ENCODE measurements around the gene HMCN1.

HMCN1 gene

DNA sequence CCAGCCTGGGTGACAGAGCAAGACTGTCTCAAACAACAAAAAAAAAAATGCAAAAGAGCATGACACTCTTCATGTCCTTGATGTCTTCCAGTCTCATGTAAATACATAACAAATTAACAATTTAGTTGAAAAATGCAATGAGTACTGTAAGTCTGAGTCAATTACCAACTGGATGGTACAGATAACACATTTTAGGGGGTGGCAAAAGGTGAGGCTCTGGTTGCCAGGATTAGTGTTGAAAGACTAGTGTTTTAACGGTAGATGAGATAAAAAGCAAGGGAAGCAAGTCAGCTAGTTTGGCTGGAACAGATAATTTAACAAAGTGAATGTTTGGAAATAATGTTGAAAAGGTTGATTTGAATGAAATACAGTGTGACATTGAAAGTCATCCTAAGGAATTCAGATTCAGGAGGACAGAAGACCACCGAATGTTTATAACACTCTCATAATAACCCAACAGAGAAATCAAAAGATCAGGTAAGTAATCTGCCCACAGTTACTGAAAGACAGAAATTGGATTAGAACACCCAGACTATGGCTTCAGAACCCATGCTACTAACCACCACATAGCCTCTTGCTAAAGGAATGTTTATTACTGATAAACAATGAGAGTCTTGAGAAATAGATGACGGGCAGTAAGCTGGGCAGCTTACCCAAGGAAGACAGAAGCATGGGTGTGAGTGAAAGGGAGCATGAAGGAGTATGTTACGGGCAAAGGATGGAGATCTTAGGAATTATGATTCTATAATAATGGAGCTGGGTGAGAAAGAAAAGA, 312.4 kb downstream of the HMCN1 start:
- DNase-seq, result no peak

DNA sequence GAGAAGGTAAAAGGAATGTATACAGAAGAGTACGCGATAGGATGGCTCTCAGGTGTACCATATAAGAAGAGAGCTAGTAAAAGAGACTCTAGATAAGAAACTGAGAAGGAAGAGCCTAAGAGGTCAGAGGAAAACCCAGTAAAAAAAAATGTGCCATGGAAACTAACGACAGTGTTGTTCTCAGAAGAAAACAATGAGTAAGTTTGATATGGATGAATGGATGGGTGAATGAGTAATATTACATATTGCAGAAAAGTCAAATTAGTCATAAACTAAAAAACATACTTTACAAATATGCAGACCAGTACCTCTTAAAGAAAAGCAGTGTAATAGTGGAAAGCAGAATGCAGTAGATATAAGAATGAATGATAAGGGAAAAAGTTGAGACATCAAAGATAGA, 316.2 kb downstream of the HMCN1 start:
- no peak for DNase-seq

DNA sequence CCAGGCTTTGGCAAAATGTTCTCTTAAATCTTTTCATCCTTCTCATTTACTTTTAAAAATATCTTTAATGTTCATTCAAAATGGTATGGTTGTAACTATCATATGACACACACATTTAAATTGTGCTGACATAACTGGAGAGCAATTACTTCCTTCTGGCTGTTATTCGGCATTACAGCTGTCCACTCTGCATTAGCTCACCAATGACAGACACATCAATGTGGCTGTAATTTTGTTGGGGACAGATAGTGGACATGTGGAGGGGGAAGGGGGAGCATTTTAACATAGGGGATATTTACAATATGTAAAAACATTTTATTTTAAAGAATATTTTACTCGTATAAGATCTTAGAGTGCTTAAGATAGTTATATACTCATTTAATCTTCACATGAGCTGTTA, 319.8 kb downstream of the HMCN1 start:
- no peak for DNase-seq

DNA sequence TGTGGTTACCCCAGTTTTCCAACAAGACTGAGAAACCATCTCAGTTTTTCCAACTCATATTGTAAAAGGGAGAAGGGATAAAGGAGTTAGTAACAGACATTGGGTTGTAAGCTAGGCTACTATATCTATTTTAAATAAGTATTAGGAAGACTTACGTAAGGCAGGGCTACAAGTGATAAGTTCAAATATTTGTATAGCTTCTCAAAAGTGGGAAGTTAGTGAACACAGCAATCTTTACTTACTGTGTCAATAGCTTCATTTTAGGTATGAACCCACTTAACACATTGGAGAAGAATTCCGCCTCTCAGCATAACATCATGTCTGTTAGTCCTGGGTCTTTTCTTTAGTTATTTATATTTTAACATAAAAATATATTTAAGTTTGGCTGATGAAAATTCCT, 320.7 kb downstream of the HMCN1 start:
- DNase-seq, result no peak

DNA sequence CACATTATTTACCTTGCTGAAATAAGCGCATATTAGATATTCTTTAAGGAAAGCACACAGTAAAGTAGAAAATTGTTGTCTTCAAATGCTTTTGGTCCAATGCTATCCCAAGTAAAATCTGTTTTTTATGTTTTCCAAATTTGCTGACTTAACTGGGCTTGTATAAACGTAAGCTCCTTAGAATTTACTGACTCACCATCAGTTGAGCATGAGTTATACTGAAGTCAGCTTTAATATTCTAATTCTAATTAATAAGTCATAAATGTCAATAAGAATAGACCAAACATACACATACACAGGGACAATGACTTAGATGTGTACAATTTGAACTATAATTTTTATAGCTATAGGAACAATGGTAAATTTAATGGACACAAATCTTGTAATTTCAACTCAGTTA, 321.7 kb downstream of the HMCN1 start:
- no peak for DNase-seq

DNA sequence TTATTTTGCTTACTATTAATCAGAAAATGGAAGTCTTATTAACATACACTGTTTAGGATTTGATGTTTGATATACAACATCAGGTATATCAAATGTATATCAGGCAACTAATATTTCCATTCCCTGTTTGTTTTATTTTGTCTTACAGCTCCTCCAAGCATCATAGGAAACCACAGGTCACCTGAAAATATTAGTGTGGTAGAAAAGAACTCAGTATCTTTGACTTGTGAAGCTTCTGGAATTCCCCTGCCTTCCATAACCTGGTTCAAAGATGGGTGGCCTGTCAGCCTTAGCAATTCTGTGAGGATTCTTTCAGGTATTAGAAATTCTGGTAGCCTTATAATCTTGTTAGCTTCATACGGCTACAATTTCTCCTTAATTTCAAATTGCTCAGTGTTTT, 322.9 kb downstream of the HMCN1 start:
- no peak for DNase-seq

DNA sequence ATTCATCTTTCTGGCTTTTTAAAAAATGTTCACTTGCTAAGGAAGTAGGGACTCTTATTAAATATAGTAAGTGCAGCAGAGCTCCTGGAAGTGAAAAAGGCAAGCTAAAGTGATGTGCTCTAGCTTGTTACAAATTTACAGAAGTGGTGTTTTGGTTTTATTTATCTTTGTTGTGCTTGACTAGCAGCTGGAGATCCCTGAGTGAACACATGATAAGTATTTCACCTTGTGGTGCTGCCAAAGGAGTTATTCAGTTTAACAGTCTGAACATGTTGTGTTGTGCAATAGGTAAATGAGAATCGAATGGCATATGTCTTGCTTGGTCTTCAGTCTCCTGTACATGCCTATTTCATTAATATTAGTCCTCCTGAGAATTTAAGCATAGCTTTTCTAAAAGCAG, 325.1 kb downstream of the HMCN1 start:
- peak; percentile 85 for DNase-seq

DNA sequence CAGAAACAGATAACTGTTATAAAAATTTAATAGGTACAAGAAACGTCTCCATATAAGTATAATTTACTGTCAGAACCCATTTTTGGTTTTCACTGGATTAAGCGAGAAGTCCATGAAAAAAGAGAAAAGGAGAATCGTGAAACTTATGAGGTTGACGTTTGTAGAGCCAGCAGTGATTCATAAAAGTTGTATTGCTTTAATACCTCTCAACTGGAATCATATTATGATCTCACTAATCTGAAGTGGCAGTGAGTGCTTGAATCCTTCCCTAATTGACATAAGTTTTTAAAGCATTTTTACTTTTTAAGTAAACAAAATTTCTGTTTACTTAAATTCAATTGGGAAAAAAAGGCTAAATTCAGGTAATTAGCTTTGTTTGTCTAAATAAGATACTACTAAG, 325.6 kb downstream of the HMCN1 start:
- no peak for DNase-seq

DNA sequence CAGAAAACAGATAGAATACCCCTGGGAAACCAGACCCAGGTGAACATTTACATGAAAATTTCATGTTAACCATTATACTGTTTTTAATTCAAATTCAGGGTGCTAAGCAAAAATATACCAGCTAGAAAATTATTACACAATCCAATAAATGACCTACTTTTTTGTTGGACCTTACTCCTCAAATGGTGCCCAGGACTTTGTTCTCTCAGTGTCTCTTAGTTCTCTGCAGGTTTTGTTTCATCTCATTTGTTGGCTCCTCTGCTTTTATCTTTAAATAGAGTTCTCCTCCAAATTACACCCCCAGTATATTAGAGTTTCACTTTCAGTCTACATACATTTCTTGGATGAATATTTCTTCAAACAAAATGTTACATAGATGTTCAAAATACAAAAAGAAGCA, 326.0 kb downstream of the HMCN1 start:
- DNase-seq, result no peak

GRCh38 chr1:186063091-186063657, 329.0 kb downstream of the HMCN1 start:
- DNase-seq, result no peak

DNA sequence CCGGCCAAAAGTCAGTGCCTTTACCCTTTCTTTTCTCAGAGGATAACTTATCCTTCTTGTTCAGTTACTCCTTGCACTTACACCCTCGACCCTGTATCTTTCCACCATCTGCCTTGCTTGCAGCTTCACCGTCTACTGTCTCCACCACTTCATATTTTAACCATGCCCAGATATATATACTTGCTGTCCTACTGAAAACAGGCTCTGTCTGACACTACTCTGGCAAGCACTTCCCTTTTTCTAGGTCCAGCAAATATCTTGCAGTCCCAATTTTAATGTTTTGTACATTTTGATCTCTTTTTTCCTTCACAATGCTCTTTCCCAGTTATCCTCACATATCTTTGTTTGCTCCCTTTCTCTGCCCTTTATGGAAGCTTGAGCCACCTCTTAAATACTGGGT, 332.2 kb downstream of the HMCN1 start:
- DNase-seq, result no peak

DNA sequence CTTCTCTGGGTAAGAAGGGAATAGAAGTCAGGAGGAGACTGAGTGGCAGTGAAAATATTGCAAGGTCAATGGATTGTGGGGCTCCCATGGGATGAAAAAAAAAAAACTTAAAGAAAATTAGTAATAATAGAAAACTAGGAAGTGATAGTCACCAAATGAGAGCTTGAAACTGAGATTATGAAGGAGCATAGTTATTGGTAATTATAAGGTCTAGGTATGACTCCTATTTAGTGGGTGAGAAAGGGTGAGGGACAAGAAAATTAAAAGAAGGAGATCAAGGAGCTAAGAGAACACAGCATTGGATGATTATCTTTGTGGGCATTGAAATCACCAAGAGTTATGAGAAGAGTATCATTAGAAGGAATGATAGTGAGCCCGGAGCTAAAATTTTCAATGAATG, 339.5 kb downstream of the HMCN1 start:
- no peak for DNase-seq

- no peak for DNase-seq
These were observed 341.8 kb downstream of the HMCN1 start for GRCh38 chr1:186076006-186076405.

DNA sequence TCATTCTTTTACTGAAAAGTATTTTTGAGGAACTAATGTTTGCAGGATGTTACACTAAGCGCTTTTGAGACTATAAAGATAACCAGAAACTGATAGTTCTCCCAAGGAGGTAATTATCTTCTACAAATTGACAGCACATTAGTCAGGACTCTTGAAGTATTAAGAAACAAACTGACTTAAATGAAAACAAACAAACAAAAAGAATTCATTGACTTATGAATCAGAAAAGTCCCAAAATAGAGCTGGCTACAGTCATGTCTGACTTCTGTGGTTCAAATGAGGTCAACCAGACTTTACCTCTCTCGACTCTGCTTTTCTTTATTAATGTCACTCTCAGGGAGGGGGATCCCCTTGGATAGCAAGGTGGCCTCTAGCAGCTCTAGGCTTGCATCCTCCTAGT, 344.1 kb downstream of the HMCN1 start:
- no peak for DNase-seq

GRCh38 chr1:186079084-186079684, 345.0 kb downstream of the HMCN1 start:
- DNase-seq, result no peak

DNA sequence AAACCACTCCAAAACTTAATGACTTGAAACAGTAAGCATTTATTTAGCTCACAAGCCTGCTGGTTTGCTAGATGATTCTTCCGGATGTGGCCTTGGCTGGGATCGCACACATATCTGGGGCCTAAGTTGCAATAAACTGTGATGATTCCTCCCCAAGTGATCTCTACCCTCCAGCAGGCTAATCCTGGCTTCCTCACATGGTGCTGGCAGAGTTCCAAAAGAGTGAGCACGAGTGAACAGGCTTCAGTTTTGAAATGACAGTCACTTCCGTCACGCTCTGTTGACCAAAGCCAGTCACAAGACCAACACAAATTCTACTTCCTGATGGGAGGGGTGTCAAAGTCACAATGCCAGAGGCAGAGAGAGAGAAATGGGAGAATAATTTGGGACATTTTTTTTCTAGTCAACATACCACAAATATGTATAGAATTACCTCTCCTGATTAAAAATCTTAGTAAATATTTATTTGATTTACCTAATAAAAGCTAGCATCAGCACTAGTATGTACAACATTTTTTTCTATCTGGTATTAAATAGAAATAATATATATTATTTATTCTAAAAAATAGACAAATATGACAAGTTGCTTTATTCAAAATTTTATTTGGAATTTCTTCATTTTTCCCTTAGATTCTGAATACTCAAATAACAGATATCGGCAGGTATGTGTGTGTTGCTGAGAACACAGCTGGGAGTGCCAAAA, 348.2 kb downstream of the HMCN1 start:
- DNase-seq, result peak; percentile 97

DNA sequence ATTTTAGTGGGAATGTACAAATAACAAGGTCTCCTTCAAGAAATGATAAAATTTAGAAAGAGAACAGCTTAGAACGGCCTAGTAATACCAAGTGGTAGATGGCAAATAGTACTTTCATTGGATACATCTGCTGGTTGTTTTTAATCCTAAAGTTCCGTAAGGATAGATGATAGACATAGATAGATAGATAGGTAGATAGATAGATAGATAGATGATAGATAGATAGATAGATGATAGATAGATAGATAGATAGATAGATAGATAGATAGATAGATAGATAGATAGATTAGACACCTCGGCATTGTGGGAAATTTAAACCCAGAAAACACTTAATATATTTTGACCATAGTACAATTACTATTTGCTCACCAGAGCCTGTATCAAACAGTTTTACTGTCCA, 352.4 kb downstream of the HMCN1 start:
- DNase-seq, result no peak

GRCh38 chr1:186089940-186090339, 355.7 kb downstream of the HMCN1 start:
- DNase-seq, result no peak

GRCh38 chr1:186091222-186091720, 357.1 kb downstream of the HMCN1 start:
- no peak for DNase-seq

DNA sequence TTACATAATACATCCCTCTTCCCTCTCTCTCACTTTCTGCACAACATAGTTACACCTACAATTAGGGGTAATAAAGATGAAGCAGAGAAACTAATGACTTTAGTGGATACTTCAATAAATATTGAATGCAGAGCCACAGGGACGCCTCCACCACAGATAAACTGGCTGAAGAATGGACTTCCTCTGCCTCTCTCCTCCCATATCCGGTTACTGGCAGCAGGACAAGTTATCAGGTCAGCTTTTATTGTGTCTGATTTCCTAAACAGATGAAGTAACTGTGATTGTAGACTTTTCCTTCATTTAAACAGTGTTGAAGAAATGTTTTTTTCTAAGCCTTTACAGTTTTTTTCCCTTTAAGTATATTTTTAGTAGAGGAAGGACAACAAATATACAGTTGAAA, 359.2 kb downstream of the HMCN1 start:
- no peak for DNase-seq

GRCh38 chr1:186094172-186094571, 360.0 kb downstream of the HMCN1 start:
- DNase-seq, result no peak

DNA sequence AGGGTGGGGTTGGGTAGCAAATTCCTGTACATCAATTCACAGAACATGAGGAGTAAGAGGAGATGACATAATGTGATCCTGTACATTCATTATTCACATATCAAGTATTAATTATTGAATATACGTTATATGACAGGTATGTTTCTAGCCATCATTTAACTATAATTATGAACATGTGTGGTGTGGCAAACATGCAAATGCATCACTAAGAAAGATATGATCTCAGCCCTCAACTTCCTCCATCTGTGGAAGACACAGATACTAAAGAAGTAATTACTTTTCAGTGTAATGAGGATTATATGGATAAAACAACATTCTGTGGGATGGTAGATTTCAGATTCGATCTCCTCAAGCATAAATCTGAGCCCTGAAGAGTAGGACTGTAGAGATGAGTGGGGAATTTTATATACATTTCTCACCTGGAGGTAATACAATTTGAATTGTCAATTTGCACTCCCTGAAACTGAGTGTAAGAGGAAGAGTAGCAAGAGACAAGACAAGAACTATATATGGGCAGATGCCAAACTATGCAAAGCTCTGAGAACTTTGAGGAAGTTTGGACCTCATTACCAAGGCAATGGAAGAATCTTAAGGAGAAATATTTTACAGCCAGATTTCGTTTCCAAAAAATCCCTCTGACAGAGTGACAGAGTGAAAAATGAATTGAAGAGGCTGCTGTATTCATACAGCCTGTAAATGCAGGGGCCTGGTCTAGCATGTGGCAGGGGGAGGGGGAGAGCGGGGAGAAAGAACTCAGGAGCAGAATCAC, 365.3 kb downstream of the HMCN1 start:
- DNase-seq, result no peak

- DNase-seq, result no peak
These were observed 367.9 kb downstream of the HMCN1 start for GRCh38 chr1:186102107-186102506.
